GM12878 (cell line): ENCODE measurements around the gene PCSK5. TPM values are rescaled to one million over a fixed set of nuclear protein-coding genes. Genes with fewer than 3 reads are reported as not detected.

Experiments
- ATAC-seq: fragments of 200-7000 bp; cut with Tn5 transposase; 3 replicates; pipeline ENCODE4 v1.9.1; 2020; ENCODE audit warnings: mild to moderate bottlenecking, moderate library complexity
- BruUV-seq: library from RNA; stranded (reverse); fragments of 400-500 nt; replicated peaks from 2 replicates; lab custom pipeline; 2021; lab: Mats Ljungman, UMichigan
- CTCF ChIA-PET: fragments of 300-600 bp; sonication (Branson Sonifier 250); formaldehyde crosslinking; extraction: SDS; loops from one replicate; lab custom pipeline; 2021; ENCODE audit warnings: inconsistent platforms; lab: Yijun Ruan, JAX
- POLR2A ChIA-PET: fragments of 350-600 bp; formaldehyde crosslinking; extraction: SDS; loops from one replicate; lab custom pipeline; 2021; ENCODE audit warnings: inconsistent platforms; lab: Charles Lee
- RAD21 ChIA-PET: fragments of 300-600 bp; sonication (Branson Sonifier 250); formaldehyde crosslinking; loops from one replicate; lab custom pipeline; 2023; ENCODE audit warnings: antibody characterized with exemption; ENCODE audit not compliant: unreplicated experiment; lab: Charles Lee
- SMC1A ChIA-PET: fragments of 300-600 bp; sonication (Branson Sonifier 250); formaldehyde crosslinking; loops from one replicate; lab custom pipeline; 2023; ENCODE audit not compliant: unreplicated experiment, uncharacterized antibody; lab: Charles Lee
- DNase-seq: peaks from one replicate; pipeline ENCODE4 v3.0.0-alpha.2; 2011; ENCODE audit warnings: low read depth, low spot score
- FAIRE-seq: peaks from 3 replicates; lab custom pipeline; 2011; peaks lifted over from hg19 to GRCh38; lab: Jason Lieb, UNC
- H2AFZ ChIP-seq: 2 replicates; pipeline ENCODE4 v1.6.0; 2011; ENCODE audit warnings: low read depth, low read length, control low read depth; ENCODE audit not compliant: control insufficient read depth
- H3K27ac ChIP-seq: 2 replicates; pipeline ENCODE4 v1.5.1; 2011; ENCODE audit warnings: control low read depth; ENCODE audit not compliant: control insufficient read depth, insufficient read depth
- H3K27me3 ChIP-seq, 2 experiments: replicated peaks in 1 of 2; 2 replicates each; pipeline versions ENCODE4 v1.6.0 to v1.6.1; 2011; ENCODE audit warnings: low read length in 1 of 2; ENCODE audit not compliant: control insufficient read depth in 2 of 2, insufficient read depth in 2 of 2
- H3K36me3 ChIP-seq, 2 experiments: 2 replicates each; pipeline ENCODE4 v1.5.1; 2011; ENCODE audit warnings: low read length in 1 of 2; ENCODE audit not compliant: control insufficient read depth in 2 of 2, insufficient read depth in 2 of 2
- H3K4me1 ChIP-seq: 2 replicates; pipeline ENCODE4 v1.6.1; 2011; ENCODE audit warnings: mild to moderate bottlenecking, low read length, moderate library complexity, mixed read lengths; ENCODE audit not compliant: control insufficient read depth, insufficient read depth
- H3K4me2 ChIP-seq: 2 replicates; pipeline ENCODE4 v1.6.0; 2011; ENCODE audit warnings: control low read depth; ENCODE audit not compliant: control insufficient read depth, insufficient read depth
- H3K4me3 ChIP-seq: fragments of 200-600 bp; sonication (generic); 2 replicates; pipeline ENCODE4 v1.5.1; 2016
- H3K79me2 ChIP-seq: 2 replicates; pipeline ENCODE4 v1.6.0; 2011; ENCODE audit warnings: low read length; ENCODE audit not compliant: control insufficient read depth, insufficient read depth
- H3K9ac ChIP-seq: 2 replicates; pipeline ENCODE4 v1.8.0; 2011; ENCODE audit warnings: low read length, control low read depth, mixed read lengths; ENCODE audit not compliant: control insufficient read depth, insufficient read depth
- H3K9me3 ChIP-seq: replicated peaks from 3 replicates; pipeline ENCODE4 v1.5.1; 2011; ENCODE audit warnings: mild to moderate bottlenecking, low read length; ENCODE audit not compliant: control insufficient read depth, insufficient read depth
- H4K20me1 ChIP-seq: 2 replicates; pipeline ENCODE4 v1.6.0; 2011; ENCODE audit not compliant: control insufficient read depth, insufficient read depth
- GATAD2B ChIP-seq: fragments of 450-650 bp; conservative IDR thresholded peaks from 2 replicates; pipeline ENCODE4 v1.6.1; 2017; ENCODE audit warnings: low read depth, mild to moderate bottlenecking, moderate library complexity
- MTA2 ChIP-seq: fragments of 450-650 bp; IDR thresholded peaks from 2 replicates; pipeline ENCODE4 v1.6.1; 2016; ENCODE audit warnings: low read depth, mild to moderate bottlenecking, moderate library complexity
- MTA3 ChIP-seq: IDR thresholded peaks from 2 replicates; pipeline ENCODE4 v1.6.1; 2012; ENCODE audit warnings: low read length, inconsistent platforms, borderline replicate concordance
- SIN3A ChIP-seq: IDR thresholded peaks from 2 replicates; pipeline ENCODE4 v1.6.1; 2012; ENCODE audit warnings: low read depth, low read length, improper control_type of control experiment
- SIX5 ChIP-seq: IDR thresholded peaks from 2 replicates; pipeline ENCODE4 v1.6.1; 2011; ENCODE audit warnings: mild to moderate bottlenecking, low read depth, low read length, moderate library complexity; ENCODE audit not compliant: severe bottlenecking
- SREBF1 ChIP-seq: IDR thresholded peaks from 2 replicates; pipeline ENCODE4 v1.6.1; 2012; ENCODE audit warnings: mild to moderate bottlenecking, low read length
- WGBS: methylation state at CpG from one replicate; pipeline ENCODE4 v1.1.6; 2016; ENCODE audit warnings: low lambda C conversion rate; ENCODE audit not compliant: insufficient replicate concordance, insufficient coverage; ENCODE audit errors: missing lambda C conversion rate; 5-methylcytosine and 5-hydroxymethylcytosine counted together
- in situ Hi-C: fragments of 300-500 bp; cut with MboI; formaldehyde crosslinking; loops from 9 replicates; pipeline ENCODE4 v1.14.3; 2018; ENCODE audit warnings: mixed read lengths
- intact Hi-C: fragments of 100-400 bp; cut with micrococcal nuclease; formaldehyde crosslinking; loops from one replicate; pipeline ENCODE4 v1.14.2; 2022; ENCODE audit not compliant: unreplicated experiment
- polyA plus RNA-seq, 11 experiments: library from polyadenylated mRNA; depleted of rRNA in 4 of 11; unstranded in 6 of 11; stranded (reverse) in 5 of 11; fragments of >200 nt; fragmentation: Nextera tagmentation in 4 of 11; fragmentation: Illumina TruSeq in 1 of 11; extraction: Ambion mirVana in 4 of 11; extraction: Trizol in 1 of 11; gene quantifications; 1 replicate in 1 of 11; 2 replicates in 10 of 11; pipeline versions ENCODE4 v1.2.1 to v1.2.3, GENCODE V29; 2011 to 2016; ENCODE audit warnings: inconsistent platforms in 2 of 11, missing spikeins in 2 of 11, low read depth in 1 of 11
- total RNA-seq, 4 experiments: library from RNA; depleted of rRNA in 3 of 4; stranded (reverse); fragments of >200 nt in 3 of 4; fragmentation: Illumina TruSeq in 1 of 4; extraction: Trizol in 1 of 4; gene quantifications; 2 replicates each; pipeline versions ENCODE4 v1.2.1 to v1.2.3, GENCODE V29; 2013 to 2021
- TF ChIP-seq, protein P1 (sequence below): IDR thresholded peaks from 2 replicates; pipeline ENCODE4 v1.6.1; 2012; ENCODE audit warnings: improper control_type of control experiment, low read depth, low read length; ENCODE audit not compliant: insufficient replicate concordance
- TF ChIP-seq, protein P2 (sequence below): fragments of 450-650 bp; IDR thresholded peaks from 2 replicates; pipeline ENCODE4 v1.6.1; 2017; ENCODE audit warnings: mild to moderate bottlenecking, moderate library complexity
- TF ChIP-seq, protein P3 (sequence below): IDR thresholded peaks from 2 replicates; pipeline ENCODE4 v1.6.1; 2011; ENCODE audit warnings: low read depth, mild to moderate bottlenecking, low read length, moderate library complexity, borderline replicate concordance; ENCODE audit errors: extremely low read depth
- TF ChIP-seq, protein P4 (sequence below): fragments of 150-350 bp; IDR thresholded peaks from 2 replicates; pipeline ENCODE4 v1.6.1; 2016; ENCODE audit warnings: low read depth, low read length

Gene PCSK5
- total and polyA plus RNA-seq, 10 of the 15 experiments (the other 5 are each of a cell fraction or from before 2014, with no cell fraction given): 0.01 to 0.13 (median 0.04) TPM; not detected in 3

DNA sequence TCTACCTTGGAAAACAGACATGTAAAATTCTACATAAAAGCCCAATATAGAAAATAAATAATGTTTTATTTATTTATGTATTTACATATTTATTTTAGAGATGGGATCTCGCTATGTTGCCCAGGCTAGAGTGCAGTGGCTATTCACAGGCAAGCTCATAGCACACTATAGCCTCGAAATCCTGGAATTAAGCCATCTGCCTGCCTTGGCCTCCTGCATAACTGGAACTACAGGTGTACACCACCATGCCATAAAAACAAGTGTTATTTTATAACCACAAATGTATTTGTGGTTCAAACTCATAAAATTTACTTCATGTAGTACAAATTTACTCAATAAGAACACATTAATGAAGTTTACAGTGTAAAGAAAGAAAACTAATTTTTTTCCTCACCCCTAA lies 510.7 kb downstream of the PCSK5 start:
- ChIA-PET RAD21 (no interaction called here), SMC1A (interaction anchor here (1.1 to 2.3 kb wide), 2 partner anchors 36 to 45 kb away, joined by 3 to 9 read pairs; no protein-coding TSS in a partner anchor), CTCF (interaction anchor here (0.7 to 2.0 kb wide), 5 partner anchors 12 to 303 kb away, joined by 3 to 9 read pairs (median 3); no protein-coding TSS in a partner anchor), POLR2A (interaction anchor here (0.6 kb wide), 1 partner anchor 24 kb away, joined by 3 read pairs; no protein-coding TSS in a partner anchor)
- FAIRE-seq: no peak
- no peaks in the 10 kb centered on the region for H3K79me2 ChIP-seq
- in situ Hi-C loops: no loop called here
- no peak overlapping the region for H3K4me2 ChIP-seq
- no peak overlapping the region for H2AFZ ChIP-seq
- intact Hi-C loops: loop anchor here (5.0 kb wide), 2 partner anchors 256 to 301 kb away; no protein-coding TSS in a partner anchor
- no peak overlapping the region for H3K9ac ChIP-seq
- peaks cover 7% of the 10 kb centered on the region for H3K4me1 ChIP-seq
- no peaks in the 10 kb centered on the region for H4K20me1 ChIP-seq
- H3K27me3 ChIP-seq: no peaks in the 10 kb centered on the region
- H3K27ac ChIP-seq: no peak overlapping the region
- no peaks in the 10 kb centered on the region for H3K36me3 ChIP-seq
- H3K9me3 ChIP-seq: no peaks in the 10 kb centered on the region
- no peak for ATAC-seq
- WGBS: 75% methylated on average over 2 of the region's 2 CpGs
- no TSS peak for BruUV-seq
- H3K4me3 ChIP-seq: no peak overlapping the region
- no peak for DNase-seq
- TF ChIP-seq SIN3A: no peak
- TF ChIP-seq, protein P1, sequence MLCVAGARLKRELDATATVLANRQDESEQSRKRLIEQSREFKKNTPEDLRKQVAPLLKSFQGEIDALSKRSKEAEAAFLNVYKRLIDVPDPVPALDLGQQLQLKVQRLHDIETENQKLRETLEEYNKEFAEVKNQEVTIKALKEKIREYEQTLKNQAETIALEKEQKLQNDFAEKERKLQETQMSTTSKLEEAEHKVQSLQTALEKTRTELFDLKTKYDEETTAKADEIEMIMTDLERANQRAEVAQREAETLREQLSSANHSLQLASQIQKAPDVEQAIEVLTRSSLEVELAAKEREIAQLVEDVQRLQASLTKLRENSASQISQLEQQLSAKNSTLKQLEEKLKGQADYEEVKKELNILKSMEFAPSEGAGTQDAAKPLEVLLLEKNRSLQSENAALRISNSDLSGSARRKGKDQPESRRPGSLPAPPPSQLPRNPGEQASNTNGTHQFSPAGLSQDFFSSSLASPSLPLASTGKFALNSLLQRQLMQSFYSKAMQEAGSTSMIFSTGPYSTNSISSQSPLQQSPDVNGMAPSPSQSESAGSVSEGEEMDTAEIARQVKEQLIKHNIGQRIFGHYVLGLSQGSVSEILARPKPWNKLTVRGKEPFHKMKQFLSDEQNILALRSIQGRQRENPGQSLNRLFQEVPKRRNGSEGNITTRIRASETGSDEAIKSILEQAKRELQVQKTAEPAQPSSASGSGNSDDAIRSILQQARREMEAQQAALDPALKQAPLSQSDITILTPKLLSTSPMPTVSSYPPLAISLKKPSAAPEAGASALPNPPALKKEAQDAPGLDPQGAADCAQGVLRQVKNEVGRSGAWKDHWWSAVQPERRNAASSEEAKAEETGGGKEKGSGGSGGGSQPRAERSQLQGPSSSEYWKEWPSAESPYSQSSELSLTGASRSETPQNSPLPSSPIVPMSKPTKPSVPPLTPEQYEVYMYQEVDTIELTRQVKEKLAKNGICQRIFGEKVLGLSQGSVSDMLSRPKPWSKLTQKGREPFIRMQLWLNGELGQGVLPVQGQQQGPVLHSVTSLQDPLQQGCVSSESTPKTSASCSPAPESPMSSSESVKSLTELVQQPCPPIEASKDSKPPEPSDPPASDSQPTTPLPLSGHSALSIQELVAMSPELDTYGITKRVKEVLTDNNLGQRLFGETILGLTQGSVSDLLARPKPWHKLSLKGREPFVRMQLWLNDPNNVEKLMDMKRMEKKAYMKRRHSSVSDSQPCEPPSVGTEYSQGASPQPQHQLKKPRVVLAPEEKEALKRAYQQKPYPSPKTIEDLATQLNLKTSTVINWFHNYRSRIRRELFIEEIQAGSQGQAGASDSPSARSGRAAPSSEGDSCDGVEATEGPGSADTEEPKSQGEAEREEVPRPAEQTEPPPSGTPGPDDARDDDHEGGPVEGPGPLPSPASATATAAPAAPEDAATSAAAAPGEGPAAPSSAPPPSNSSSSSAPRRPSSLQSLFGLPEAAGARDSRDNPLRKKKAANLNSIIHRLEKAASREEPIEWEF: no peak
- no peak for TF ChIP-seq SREBF1
- no peak for TF ChIP-seq MTA2
- TF ChIP-seq, protein P2, sequence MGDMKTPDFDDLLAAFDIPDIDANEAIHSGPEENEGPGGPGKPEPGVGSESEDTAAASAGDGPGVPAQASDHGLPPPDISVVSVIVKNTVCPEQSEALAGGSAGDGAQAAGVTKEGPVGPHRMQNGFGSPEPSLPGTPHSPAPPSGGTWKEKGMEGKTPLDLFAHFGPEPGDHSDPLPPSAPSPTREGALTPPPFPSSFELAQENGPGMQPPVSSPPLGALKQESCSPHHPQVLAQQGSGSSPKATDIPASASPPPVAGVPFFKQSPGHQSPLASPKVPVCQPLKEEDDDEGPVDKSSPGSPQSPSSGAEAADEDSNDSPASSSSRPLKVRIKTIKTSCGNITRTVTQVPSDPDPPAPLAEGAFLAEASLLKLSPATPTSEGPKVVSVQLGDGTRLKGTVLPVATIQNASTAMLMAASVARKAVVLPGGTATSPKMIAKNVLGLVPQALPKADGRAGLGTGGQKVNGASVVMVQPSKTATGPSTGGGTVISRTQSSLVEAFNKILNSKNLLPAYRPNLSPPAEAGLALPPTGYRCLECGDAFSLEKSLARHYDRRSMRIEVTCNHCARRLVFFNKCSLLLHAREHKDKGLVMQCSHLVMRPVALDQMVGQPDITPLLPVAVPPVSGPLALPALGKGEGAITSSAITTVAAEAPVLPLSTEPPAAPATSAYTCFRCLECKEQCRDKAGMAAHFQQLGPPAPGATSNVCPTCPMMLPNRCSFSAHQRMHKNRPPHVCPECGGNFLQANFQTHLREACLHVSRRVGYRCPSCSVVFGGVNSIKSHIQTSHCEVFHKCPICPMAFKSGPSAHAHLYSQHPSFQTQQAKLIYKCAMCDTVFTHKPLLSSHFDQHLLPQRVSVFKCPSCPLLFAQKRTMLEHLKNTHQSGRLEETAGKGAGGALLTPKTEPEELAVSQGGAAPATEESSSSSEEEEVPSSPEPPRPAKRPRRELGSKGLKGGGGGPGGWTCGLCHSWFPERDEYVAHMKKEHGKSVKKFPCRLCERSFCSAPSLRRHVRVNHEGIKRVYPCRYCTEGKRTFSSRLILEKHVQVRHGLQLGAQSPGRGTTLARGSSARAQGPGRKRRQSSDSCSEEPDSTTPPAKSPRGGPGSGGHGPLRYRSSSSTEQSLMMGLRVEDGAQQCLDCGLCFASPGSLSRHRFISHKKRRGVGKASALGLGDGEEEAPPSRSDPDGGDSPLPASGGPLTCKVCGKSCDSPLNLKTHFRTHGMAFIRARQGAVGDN: no peak
- TF ChIP-seq, protein P3, sequence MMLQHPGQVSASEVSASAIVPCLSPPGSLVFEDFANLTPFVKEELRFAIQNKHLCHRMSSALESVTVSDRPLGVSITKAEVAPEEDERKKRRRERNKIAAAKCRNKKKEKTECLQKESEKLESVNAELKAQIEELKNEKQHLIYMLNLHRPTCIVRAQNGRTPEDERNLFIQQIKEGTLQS: no peak
- TF ChIP-seq SIX5: no peak
- TF ChIP-seq, protein P4, sequence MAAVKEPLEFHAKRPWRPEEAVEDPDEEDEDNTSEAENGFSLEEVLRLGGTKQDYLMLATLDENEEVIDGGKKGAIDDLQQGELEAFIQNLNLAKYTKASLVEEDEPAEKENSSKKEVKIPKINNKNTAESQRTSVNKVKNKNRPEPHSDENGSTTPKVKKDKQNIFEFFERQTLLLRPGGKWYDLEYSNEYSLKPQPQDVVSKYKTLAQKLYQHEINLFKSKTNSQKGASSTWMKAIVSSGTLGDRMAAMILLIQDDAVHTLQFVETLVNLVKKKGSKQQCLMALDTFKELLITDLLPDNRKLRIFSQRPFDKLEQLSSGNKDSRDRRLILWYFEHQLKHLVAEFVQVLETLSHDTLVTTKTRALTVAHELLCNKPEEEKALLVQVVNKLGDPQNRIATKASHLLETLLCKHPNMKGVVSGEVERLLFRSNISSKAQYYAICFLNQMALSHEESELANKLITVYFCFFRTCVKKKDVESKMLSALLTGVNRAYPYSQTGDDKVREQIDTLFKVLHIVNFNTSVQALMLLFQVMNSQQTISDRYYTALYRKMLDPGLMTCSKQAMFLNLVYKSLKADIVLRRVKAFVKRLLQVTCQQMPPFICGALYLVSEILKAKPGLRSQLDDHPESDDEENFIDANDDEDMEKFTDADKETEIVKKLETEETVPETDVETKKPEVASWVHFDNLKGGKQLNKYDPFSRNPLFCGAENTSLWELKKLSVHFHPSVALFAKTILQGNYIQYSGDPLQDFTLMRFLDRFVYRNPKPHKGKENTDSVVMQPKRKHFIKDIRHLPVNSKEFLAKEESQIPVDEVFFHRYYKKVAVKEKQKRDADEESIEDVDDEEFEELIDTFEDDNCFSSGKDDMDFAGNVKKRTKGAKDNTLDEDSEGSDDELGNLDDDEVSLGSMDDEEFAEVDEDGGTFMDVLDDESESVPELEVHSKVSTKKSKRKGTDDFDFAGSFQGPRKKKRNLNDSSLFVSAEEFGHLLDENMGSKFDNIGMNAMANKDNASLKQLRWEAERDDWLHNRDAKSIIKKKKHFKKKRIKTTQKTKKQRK: no peak
- TF ChIP-seq GATAD2B: no peak
- TF ChIP-seq MTA3: no peak
